Activated CD4-positive, alpha-beta T cell treated with anti-CD3 and anti-CD28 coated beads, Interleukin-2, Interleukin-4, amounts not matched to agents 100 ng/mL and 50 ng/mL, durations not matched to agents 16 hours and 8 hours (primary cell): Measurements from ENCODE around the gene SERPINI2.
"Not testable (repeated sequence)": the region's sequence is repeated elsewhere in the genome, so short reads cannot be mapped to it uniquely, and the experiment has no call there.

ENCODE experiments used
- DNase-seq: peaks from one replicate; pipeline ENCODE4 v3.0.0-alpha.2; 2020; ENCODE audit warnings: low spot score

Gene SERPINI2

DNA sequence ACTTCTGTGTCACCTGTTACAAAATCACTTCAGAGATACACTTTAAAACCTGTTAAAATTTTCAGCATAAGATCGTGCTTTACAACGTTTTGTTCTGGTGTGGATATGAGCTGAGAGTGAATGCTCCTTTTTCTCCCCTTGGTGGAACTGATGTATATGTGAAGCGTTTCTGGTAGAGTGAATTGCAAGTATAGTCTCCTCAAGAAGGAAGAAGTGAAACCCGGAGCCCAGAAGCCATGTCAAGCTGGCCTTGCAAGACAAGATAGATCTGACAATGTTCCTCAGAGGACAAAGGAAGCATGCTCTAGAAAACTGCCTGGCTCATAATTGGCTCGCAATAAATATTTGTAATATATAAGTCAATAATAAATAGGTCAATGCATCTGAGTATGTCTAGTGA, 23.6 kb downstream of the SERPINI2 start:
- no peak for DNase-seq

GRCh38 chr3:167445491-167445890, 28.4 kb downstream of the SERPINI2 start:
- no peak for DNase-seq

- DNase-seq, result no peak
Observed at GRCh38 chr3:167441256-167441655, 32.6 kb downstream of the SERPINI2 start.

DNA sequence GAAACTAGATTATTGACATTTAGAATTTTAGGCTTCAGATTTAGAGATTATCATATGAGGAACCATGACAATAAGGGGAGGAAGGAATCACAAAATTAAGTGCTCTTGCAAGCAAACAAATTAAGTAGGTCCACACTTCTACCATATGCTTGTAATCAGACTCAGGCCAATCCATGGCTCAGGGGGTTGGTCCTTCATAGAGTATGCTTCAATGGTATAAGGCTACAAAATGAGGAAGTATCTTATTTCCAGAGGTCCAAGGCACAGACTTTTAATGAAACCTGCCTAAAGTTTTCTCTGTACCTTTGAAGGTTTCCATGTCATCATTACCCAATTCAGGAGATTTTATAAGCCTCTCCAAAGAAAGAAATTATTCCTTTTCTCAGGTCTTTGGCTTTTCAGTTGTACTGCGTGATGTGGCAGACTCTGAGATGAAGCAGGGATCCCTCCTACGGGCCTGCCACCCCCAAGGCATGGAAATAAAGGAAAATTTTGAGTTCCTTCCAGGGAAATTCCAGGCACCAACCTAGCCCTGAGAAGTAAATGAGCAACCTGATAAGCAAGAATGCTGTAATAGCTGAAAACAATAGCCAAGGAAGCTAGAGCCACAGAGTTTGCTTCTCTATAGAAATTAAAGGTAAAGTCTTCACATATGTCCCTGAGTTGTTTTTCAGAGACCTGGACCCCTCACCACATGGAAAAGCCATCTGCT, 36.3 kb downstream of the SERPINI2 start:
- DNase-seq, result no peak

- not testable (repeated sequence) for DNase-seq
Observed at GRCh38 chr3:167426962-167427361, 46.9 kb downstream of the SERPINI2 start.

- not testable (repeated sequence) for DNase-seq
Observed at GRCh38 chr3:167422396-167422795, 51.4 kb downstream of the SERPINI2 start.

DNA sequence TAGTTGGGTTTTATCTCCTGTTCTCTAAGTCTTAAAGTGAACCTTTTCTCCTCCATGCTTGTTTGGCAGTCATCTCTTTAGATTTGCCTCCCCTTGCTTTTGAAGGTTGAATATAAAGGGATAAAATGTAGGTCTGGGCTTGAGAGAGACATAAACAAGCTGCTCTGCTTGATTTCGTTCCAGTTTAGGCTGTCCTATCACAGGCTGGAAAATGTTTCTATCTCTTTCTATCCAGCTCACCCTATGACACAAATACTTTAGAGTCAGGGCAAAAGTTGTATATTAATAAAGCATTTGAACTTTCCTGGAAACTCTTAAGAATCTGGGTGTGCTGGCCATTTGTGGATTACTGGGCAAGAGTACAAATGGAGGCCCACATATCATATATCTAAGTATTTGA, 64.2 kb downstream of the SERPINI2 start:
- DNase-seq, result no peak

DNA sequence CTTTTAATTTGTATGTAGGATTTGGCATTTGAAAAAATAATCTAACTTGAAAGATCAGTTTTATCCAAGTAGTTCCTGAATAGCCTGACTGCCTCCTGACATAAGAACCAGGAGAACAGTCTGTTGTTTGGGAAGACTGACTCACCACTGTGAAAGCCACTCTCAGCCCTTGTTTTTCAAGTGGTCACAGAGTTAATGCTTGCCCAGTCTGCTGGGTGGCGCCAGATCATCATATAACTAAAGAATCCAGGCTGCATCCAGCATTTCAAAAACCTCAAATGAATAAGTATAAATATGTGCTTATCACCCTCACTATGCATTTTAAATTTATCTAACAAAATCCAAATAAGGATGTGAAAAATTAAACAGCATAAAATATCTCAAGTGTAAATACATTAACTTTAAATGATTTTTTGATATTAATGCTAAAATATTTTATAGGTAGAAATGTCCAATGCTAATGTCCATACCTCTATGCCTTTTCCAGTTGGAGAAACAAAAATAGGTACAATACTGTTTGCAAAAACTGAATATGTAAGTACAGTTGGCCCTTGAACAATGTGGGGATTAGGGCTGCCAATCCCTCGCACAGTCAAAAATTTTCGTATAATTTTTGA, 66.9 kb downstream of the SERPINI2 start:
- DNase-seq, result no peak

GRCh38 chr3:167397826-167398225, 76.0 kb downstream of the SERPINI2 start:
- no peak for DNase-seq

DNA sequence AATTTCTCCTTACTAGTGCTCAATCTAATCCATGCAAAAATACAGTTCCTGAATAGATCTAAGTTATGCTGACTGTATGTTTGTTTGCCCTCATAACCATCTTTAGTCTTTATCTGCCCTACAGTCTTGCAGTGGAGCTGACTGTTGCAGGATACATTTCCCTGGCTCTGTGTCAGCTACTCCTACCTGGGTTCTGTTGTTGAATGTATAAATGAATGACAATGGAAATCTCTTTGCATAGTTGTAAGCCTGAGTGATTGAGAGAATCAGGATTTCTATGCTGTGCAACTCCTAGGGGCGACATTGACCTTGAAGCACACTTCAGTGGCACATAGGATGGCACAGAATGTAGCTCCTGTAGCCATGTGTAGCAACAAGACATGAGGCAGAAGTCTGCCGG, 77.8 kb downstream of the SERPINI2 start:
- DNase-seq, result no peak

DNA sequence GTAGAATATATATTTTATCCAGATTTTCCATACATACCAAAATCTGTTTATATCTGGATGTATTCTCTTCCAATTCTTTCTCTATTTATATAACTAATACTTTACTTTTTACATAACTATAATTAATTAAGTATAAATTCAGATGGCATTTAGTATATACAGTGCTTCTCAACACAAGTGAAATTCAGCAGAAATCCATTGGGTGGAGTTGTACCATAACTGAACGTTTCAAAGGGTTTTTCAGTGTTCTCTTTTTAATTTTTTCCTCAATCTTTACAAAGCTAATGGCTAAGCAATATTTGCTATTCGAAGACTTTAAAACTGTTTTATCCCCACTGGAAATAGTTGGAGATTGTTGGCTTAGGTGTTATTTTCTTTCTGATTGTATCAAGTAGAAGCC, 79.8 kb downstream of the SERPINI2 start:
- DNase-seq, result no peak
